ENCODE measurements around the gene SPNS2.

GRCh38 chr17:4515501-4515900 lies 16.8 kb downstream of the SPNS2 start:
- TF ChIP-seq CTCF (IDR thresholded peaks at IDR 0.05) = no peak
- TF ChIP-seq POLR2A (IDR thresholded peaks at IDR 0.05) = no peak
- TF ChIP-seq POLR2AphosphoS5 (IDR thresholded peaks at IDR 0.05) = no peak
- TF ChIP-seq EP300 (IDR thresholded peaks at IDR 0.05) = no peak
